H1 (cell line): Measurements from ENCODE around the gene ADCK1. TPM values are rescaled to one million over a fixed set of nuclear protein-coding genes. Genes with fewer than 3 reads are reported as not detected.

Experiments used
- CBX8 ChIP-seq: fragments of 300-800, 300-1000 bp; sonication (generic); IDR thresholded peaks from 2 replicates; pipeline ENCODE4 v1.7.1; 2016; ENCODE audit warnings: low read depth, low read length, borderline replicate concordance
- CHD2 ChIP-seq: IDR thresholded peaks from 2 replicates; pipeline ENCODE4 v1.6.1; 2012; ENCODE audit warnings: low read length, improper control_type of control experiment
- CREB1 ChIP-seq: IDR thresholded peaks from 2 replicates; pipeline ENCODE4 v1.6.1; 2012; ENCODE audit warnings: inconsistent platforms
- CTCF ChIP-seq, 3 experiments: IDR thresholded peaks; 1 replicate in 2 of 3; 2 replicates in 1 of 3; pipeline versions ENCODE4 v1.5.1 to v1.6.1; 2011; ENCODE audit warnings: low read length in 3 of 3, mild to moderate bottlenecking in 3 of 3, inconsistent platforms in 2 of 3, low read depth in 1 of 3, moderate library complexity in 1 of 3; ENCODE audit not compliant: insufficient read depth in 1 of 3; ENCODE audit errors: control extremely low read depth in 1 of 3
- JUN ChIP-seq: IDR thresholded peaks from 2 replicates; pipeline ENCODE4 v1.6.1; 2011; ENCODE audit warnings: low read depth, mild to moderate bottlenecking, improper control_type of control experiment, low read length
- SRF ChIP-seq: IDR thresholded peaks from 2 replicates; pipeline ENCODE4 v1.6.1; 2011; ENCODE audit warnings: mild to moderate bottlenecking, low read depth, low read length, moderate library complexity
- YY1 ChIP-seq: IDR thresholded peaks from 2 replicates; pipeline ENCODE4 v1.6.1; 2011; ENCODE audit warnings: low read depth, mild to moderate bottlenecking, low read length
- polyA plus RNA-seq, 7 experiments: library from polyadenylated mRNA; depleted of rRNA in 3 of 7; stranded (reverse) in 5 of 7; unstranded in 2 of 7; fragments of >200 nt in 5 of 7; fragments of 200-250 nt in 2 of 7; gene quantifications; 1 replicate in 5 of 7; 2 replicates in 1 of 7; 4 replicates in 1 of 7; pipeline versions ENCODE4 v1.2.1 to v1.2.3, GENCODE V29; 2011 to 2013; ENCODE audit warnings: missing spikeins in 2 of 7, mixed read lengths in 2 of 7
- total RNA-seq: library from RNA; stranded (reverse); fragmentation: NEBNext Ultra II Directional; extraction: Animal tissue kit (Norgen Biotek cat#: 25700); gene quantifications from 2 replicates; pipeline ENCODE4 v1.2.1, GENCODE V29; 2021
- TF ChIP-seq, protein P1 (sequence below): fragments of 300-600 bp; sonication (generic); IDR thresholded peaks from 2 replicates; pipeline ENCODE4 v1.7.1; 2012; ENCODE audit warnings: low read length, moderate library complexity, mild to moderate bottlenecking, inconsistent platforms; ENCODE audit not compliant: insufficient replicate concordance
- TF ChIP-seq, protein P2 (sequence below): IDR thresholded peaks from 2 replicates; pipeline ENCODE4 v1.6.1; 2011; ENCODE audit warnings: low read depth, mild to moderate bottlenecking, low read length; ENCODE audit not compliant: insufficient read depth

Gene ADCK1
- total and polyA plus RNA-seq, 2 of the 8 experiments (the other 6 are each of a cell fraction or from before 2014, with no cell fraction given): 11.0 to 16.8 TPM

GRCh38 chr14:77808250-77808649 lies 8.3 kb downstream of the ADCK1 start (continued):
- TF ChIP-seq, protein P1, sequence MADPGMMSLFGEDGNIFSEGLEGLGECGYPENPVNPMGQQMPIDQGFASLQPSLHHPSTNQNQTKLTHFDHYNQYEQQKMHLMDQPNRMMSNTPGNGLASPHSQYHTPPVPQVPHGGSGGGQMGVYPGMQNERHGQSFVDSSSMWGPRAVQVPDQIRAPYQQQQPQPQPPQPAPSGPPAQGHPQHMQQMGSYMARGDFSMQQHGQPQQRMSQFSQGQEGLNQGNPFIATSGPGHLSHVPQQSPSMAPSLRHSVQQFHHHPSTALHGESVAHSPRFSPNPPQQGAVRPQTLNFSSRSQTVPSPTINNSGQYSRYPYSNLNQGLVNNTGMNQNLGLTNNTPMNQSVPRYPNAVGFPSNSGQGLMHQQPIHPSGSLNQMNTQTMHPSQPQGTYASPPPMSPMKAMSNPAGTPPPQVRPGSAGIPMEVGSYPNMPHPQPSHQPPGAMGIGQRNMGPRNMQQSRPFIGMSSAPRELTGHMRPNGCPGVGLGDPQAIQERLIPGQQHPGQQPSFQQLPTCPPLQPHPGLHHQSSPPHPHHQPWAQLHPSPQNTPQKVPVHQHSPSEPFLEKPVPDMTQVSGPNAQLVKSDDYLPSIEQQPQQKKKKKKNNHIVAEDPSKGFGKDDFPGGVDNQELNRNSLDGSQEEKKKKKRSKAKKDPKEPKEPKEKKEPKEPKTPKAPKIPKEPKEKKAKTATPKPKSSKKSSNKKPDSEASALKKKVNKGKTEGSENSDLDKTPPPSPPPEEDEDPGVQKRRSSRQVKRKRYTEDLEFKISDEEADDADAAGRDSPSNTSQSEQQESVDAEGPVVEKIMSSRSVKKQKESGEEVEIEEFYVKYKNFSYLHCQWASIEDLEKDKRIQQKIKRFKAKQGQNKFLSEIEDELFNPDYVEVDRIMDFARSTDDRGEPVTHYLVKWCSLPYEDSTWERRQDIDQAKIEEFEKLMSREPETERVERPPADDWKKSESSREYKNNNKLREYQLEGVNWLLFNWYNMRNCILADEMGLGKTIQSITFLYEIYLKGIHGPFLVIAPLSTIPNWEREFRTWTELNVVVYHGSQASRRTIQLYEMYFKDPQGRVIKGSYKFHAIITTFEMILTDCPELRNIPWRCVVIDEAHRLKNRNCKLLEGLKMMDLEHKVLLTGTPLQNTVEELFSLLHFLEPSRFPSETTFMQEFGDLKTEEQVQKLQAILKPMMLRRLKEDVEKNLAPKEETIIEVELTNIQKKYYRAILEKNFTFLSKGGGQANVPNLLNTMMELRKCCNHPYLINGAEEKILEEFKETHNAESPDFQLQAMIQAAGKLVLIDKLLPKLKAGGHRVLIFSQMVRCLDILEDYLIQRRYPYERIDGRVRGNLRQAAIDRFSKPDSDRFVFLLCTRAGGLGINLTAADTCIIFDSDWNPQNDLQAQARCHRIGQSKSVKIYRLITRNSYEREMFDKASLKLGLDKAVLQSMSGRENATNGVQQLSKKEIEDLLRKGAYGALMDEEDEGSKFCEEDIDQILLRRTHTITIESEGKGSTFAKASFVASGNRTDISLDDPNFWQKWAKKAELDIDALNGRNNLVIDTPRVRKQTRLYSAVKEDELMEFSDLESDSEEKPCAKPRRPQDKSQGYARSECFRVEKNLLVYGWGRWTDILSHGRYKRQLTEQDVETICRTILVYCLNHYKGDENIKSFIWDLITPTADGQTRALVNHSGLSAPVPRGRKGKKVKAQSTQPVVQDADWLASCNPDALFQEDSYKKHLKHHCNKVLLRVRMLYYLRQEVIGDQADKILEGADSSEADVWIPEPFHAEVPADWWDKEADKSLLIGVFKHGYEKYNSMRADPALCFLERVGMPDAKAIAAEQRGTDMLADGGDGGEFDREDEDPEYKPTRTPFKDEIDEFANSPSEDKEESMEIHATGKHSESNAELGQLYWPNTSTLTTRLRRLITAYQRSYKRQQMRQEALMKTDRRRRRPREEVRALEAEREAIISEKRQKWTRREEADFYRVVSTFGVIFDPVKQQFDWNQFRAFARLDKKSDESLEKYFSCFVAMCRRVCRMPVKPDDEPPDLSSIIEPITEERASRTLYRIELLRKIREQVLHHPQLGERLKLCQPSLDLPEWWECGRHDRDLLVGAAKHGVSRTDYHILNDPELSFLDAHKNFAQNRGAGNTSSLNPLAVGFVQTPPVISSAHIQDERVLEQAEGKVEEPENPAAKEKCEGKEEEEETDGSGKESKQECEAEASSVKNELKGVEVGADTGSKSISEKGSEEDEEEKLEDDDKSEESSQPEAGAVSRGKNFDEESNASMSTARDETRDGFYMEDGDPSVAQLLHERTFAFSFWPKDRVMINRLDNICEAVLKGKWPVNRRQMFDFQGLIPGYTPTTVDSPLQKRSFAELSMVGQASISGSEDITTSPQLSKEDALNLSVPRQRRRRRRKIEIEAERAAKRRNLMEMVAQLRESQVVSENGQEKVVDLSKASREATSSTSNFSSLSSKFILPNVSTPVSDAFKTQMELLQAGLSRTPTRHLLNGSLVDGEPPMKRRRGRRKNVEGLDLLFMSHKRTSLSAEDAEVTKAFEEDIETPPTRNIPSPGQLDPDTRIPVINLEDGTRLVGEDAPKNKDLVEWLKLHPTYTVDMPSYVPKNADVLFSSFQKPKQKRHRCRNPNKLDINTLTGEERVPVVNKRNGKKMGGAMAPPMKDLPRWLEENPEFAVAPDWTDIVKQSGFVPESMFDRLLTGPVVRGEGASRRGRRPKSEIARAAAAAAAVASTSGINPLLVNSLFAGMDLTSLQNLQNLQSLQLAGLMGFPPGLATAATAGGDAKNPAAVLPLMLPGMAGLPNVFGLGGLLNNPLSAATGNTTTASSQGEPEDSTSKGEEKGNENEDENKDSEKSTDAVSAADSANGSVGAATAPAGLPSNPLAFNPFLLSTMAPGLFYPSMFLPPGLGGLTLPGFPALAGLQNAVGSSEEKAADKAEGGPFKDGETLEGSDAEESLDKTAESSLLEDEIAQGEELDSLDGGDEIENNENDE: no peak
- TF ChIP-seq CREB1 (no peak), CHD2 (no peak), CTCF (IDR thresholded peaks at IDR 0.05; ENCODE audit: control extremely low read depth in 1 of 3, insufficient read depth in 1 of 3, low read depth in 1 of 3, low read length in 3 of 3) (no peak), SRF (no peak), YY1 (no peak), JUN (no peak), CBX8 (no peak)
- TF ChIP-seq, protein P2, sequence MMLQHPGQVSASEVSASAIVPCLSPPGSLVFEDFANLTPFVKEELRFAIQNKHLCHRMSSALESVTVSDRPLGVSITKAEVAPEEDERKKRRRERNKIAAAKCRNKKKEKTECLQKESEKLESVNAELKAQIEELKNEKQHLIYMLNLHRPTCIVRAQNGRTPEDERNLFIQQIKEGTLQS: no peak
